Kasumi-1 (cell line): ENCODE data around the gene SELENOT.
"Not testable (repeated sequence)": the region's sequence is repeated elsewhere in the genome, so short reads cannot be mapped to it uniquely, and the experiment has no call there.

ENCODE experiments used
- DNase-seq, 2 experiments: peaks; one replicate each; lab custom pipeline; 2025; lab: John Stamatoyannopoulos, UW

The SELENOT gene

GRCh38 chr3:150603153-150603979 lies at the start of gene SELENOT:
Gene SELENOT (plus strand): TSS chr3:150603321. CDS start chr3:150603363, 42 bp downstream.
- DNase-seq: peak; percentile 85 to 88

DNA sequence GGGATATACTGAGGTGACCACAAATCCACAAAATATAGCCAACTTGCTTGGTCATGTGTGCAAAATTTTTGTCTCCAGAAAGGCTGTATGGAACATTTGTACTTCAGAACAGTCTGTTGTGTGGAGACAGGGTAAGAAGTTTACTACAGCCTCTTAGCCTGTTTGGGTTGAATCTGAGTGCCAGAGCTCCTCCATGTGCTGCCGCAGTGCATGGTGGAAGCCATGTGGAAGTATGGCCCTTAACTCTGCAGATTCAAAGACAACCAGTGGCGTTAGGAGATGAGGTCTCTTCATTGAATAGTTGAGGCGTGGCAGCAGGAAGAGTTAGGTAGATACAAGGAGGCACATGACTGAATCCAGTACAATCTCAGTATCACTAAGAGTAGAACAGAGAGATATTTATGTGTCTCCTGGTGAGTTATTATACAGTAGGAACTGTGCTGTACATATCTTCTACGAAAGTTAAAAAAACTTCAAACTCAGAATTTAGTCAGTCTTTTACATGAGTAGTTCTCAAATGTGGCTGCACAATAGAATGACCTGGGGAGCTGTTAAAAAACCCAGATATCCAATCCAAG lies 47.2 kb upstream of the SELENOT start:
- no peak for DNase-seq

- DNase-seq: no peak
Measured at GRCh38 chr3:150556792-150557191, 46.3 kb upstream of the SELENOT start.

DNA sequence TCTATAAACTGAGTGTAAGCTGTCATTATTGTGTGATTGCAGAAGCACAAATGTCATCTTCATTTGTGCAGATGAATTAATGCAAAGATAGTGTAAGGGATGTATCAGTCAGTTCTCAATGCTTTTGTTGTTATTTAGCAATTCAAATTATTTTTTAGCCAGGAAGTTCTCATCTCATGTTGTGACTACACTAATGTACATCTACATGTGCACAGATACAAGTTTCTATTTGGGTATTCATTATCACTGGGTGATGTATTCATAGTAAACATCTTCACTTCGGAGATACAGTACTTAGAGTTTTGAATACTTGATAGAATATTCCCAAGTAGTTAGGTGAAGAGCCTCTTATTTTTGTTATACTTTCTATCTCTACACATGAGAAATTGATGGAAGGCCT lies 45.4 kb upstream of the SELENOT start:
- DNase-seq: no peak

- no peak for DNase-seq
Measured at GRCh38 chr3:150564243-150564642, 38.9 kb upstream of the SELENOT start.

DNA sequence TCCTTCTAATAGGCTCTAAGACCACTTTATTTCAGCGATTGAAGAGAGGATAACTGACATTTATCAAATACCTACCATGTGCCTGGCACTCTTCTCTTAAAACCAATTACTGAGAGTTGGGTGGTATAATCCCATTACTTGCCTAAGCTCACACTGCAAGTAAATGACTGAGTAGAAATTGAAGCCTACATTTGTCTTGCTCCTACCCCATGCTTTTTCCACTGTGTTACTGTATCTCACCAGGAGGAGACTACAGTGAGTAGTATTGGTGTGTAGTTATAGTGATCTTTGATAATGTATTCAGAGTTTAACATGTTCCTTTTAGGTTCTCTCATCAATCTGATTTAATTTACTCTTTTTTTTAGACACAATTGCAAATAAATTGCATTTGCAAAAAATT lies 35.8 kb upstream of the SELENOT start:
- no peak for DNase-seq

GRCh38 chr3:150577855-150578254 lies 25.3 kb upstream of the SELENOT start:
- DNase-seq: peak in 1 of 2 experiments; percentile 12

DNA sequence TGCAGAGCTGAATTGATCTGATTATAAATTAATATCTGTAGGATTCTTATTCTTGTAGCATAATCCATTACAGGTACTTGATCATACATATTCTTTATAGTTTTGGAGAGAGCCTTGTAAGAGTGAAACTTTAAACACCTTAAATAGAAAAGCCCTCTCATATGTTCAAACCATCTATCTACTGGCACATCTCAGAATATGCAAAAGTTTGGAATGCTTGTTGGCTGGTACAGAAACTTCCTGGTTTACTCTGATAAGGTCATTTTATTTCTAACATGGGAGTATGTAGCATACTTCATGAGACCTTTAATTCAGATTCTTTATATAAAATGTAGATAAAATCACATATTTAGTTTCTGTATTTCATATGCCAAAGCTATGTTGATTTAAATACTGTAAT lies 21.9 kb upstream of the SELENOT start:
- no peak for DNase-seq

DNA sequence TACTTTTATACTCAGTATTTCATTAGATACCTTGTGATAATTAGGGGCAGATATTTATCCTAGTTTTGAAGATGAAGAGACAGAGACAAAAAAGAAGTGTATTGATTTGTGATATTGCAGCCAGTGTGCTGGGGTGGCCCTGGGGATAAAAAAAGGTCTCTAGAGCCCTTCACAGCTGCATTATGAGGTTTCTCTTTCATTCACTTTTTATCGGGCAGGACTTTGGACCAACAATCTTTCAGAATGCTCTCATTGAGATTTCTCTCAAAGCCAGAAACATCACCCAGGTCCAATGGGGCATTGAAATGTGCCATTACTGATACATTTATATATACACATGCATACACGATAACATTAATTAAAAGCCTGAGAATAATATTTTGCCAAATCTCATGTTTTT lies 20.5 kb upstream of the SELENOT start:
- DNase-seq: no peak

- DNase-seq: no peak
Measured at GRCh38 chr3:150583028-150583427, 20.1 kb upstream of the SELENOT start.

DNA sequence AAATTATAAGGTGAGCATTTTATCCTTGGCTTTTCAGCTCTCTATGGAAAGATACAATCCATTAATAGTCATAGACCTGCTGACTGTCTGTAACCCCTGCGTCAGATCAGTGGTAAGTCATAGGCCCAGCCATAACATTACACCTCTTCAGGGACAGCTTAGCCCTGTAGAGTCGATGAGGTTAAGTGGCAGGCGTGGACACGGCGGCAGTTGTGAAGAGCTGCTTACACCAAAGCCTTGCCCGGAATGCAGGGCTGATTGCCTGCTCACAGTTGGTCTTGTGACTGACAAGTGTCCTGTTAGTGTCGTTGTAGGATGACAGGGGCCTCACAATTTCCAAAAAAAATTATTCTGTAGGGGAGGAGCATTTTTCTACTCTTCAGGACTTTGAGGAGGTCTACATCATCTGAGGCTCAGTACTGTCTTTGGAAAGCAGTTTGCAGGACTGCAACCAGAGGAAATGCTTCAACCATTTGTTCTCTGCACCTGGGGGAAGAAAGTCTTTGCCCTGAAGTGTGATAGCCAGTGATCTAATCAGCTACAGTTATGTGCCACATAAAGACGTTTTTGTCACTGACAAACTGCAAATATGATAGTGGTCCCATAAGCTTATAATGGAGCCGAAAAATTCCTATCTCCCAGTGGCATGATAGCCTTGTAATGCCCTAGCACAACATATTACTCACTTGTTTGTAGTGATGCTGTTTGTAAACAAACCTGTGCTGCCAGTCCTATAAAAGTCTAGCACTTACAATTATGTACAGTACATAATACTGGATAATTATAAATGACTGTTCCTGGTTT lies 14.9 kb upstream of the SELENOT start:
- no peak for DNase-seq

DNA sequence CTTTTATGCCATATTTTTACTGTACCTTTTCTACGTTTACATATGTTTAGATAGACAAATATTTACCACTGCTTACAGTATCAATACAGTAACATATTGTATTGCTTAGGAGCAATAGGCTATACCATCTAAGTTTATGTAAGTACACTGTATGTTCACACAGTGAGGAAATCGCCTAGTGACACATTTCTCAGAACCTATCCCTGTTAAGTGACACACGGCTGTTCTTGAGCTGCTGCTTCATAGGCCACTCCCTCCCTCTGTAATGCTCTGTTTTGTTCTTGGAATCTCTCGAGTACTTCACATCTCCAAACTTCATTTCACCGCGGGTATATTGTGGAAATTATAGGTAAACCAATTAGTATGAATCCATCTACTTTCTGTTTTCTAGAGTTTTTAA lies 13.4 kb upstream of the SELENOT start:
- no peak for DNase-seq

GRCh38 chr3:150594150-150594549 lies 9.0 kb upstream of the SELENOT start:
- DNase-seq: no peak

DNA sequence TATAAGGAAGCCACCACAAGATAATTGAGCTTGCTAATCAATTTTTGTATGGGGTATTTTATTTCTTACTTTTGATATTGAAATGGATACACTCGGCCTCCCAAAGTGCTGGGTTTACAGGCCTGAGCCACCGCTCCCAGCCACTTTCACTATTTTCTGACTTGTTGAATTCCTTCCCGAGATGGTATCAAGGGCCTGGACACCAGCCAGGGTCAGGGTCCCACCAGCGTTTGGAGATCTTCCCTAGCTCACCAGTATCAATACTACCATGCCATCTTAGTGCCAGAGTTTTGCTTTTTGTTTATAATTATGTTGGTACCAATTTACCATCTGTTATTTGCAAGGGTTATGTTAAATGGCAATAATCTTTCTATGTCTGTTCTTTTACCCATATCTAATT lies 5.5 kb upstream of the SELENOT start:
- DNase-seq: no peak

- peak in 1 of 2 experiments; percentile 11 for DNase-seq
Measured at GRCh38 chr3:150599611-150600297, 3.4 kb upstream of the SELENOT start.

DNA sequence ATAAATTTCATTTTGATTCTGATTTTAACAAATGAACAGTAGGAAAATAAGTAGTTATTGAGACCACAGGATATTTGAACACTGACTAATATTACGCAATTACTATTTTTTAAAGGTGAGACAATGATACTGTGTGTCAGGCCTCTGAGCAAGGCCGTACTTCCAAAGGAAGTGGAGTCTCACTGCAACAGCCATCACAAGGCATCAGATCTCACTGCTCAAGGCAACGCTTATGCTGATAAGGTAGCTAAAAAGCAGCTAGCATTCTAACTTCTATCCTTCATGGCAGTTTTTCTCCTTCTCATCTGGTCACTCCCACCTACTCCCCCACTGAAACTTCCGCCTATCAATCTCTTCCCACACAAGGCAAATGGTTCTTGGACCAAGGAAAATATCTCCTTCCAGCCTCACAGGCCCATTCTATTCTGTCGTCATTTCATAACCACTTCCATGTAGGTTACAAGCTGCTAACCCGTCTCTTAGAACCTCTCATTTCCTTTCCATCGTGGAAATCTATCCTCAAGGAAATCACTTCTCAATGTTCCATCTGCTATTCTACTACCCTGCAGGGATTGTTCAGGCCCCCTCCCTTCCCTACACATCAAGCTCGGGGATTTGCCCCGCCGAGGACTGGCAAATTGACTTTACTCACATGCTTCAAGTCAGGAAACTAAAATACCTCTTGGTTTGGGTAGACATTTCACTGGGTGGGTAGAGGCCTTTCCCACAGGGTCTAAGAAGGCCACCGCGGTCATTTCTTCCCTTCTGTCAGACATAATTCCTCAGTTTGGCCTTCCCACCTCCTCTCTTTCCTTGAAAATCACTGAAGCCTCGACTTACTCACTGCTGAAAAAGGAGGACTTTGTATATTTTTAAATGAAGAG lies 2.2 kb upstream of the SELENOT start:
- not testable (repeated sequence) for DNase-seq

GRCh38 chr3:150602426-150603152 lies 532 bp upstream of the SELENOT start:
- DNase-seq: no peak

DNA sequence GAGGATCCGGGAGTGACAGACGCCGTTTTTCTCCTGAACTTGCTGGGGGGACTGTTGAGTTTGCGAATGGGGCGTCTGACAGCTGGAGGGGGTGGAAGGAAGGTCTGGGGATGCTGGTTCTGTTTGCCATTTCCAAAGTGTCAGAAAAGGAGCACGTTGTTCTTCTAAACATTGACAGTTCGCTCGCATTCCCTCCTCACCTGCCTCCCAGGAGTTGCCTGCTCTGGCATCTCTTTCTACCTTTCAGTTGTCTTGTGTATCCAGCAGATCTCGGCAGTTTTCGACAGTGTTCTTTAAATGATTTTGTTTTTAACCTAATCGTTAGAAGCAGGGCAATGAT lies 829 bp downstream of the SELENOT start:
- peak in 1 of 2 experiments; percentile 50 for DNase-seq

- DNase-seq: peak; percentile 48 to 71
Measured at GRCh38 chr3:150605998-150606641, 3.0 kb downstream of the SELENOT start.
